Measurements from ENCODE around the gene ITGB1BP2.
"Not testable (repeated sequence)": the region's sequence is repeated elsewhere in the genome, so short reads cannot be mapped to it uniquely, and the experiment has no call there.

DNA sequence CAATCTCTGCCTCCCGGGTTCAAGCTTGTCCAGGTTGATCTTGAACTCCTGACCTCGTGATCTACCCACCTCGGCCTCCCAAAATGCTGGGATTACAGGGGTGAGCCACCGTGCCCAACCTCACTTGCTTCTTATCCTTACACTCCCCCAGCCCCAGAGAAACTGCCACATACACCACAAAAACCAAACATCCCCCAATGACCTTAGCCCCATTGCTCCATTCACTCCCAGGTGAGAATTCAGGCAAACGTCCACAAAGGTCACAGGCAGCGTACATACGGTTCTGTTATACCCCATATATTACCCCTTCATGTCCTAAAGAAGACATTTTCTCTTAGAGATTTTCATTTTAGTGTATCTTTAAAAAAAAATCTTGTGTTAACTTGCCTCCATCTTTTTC, 1.1 kb upstream of the ITGB1BP2 start:
- not testable (repeated sequence) for TF ChIP-seq CTCF (IDR thresholded peaks at IDR 0.05; ENCODE audit: low read depth, low read length)
- TF ChIP-seq, protein P1, sequence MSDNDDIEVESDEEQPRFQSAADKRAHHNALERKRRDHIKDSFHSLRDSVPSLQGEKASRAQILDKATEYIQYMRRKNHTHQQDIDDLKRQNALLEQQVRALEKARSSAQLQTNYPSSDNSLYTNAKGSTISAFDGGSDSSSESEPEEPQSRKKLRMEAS (IDR thresholded peaks at IDR 0.05; ENCODE audit: low read depth, low read length): not testable (repeated sequence)
